Ascending aorta (tissue), 2 donors: ENCODE data around the gene SSC5D. TPM values are rescaled to one million over a fixed set of nuclear protein-coding genes. Genes with fewer than 3 reads are reported as not detected.

ENCODE experiments used
- DNase-seq, 2 donors: peaks; one replicate each; pipeline ENCODE4 v3.0.0-alpha.2; 2019; ENCODE audit warnings: low spot score in 2 of 2
- H3K27ac ChIP-seq, 2 donors: fragments of 200-600 bp; sonication (generic); one replicate each; pipeline ENCODE4 v1.5.1; 2016 to 2017; ENCODE audit warnings: mild to moderate bottlenecking in 1 of 2
- H3K27me3 ChIP-seq: fragments of 200-600 bp; sonication (generic); one replicate; pipeline ENCODE4 v1.5.1; 2017
- H3K36me3 ChIP-seq, 2 donors: fragments of 200-600 bp; sonication (generic); one replicate each; pipeline ENCODE4 v1.5.1; 2016
- H3K4me1 ChIP-seq, 2 donors: fragments of 200-600 bp; sonication (generic); one replicate each; pipeline ENCODE4 v1.5.1; 2016 to 2017; ENCODE audit warnings: mild to moderate bottlenecking in 1 of 2
- H3K4me3 ChIP-seq, 2 donors: fragments of 200-600 bp; sonication (generic); one replicate each; pipeline ENCODE4 v1.5.1; 2016 to 2017; ENCODE audit warnings: mild to moderate bottlenecking in 1 of 2
- H3K9me3 ChIP-seq, 2 donors: fragments of 200-600 bp; sonication (generic); one replicate each; pipeline ENCODE4 v1.5.1; 2016
- intact Hi-C: fragments of 100-400 bp; cut with DNase I; formaldehyde crosslinking; loops from one replicate; pipeline ENCODE4 v1.15.1; 2023
- total RNA-seq: library from RNA; depleted of rRNA; stranded (reverse); fragments of >200 nt; gene quantifications from one replicate; pipeline ENCODE4 v1.1.0, GENCODE V29; 2016
- TF ChIP-seq, protein P1 (sequence below), 3 experiments: fragments of 200-600 bp in 2 of 3; fragments of 450-650 bp in 1 of 3; sonication (generic) in 2 of 3; IDR thresholded peaks; one replicate each; pipeline ENCODE4 v1.5.1; 2016 to 2019; ENCODE audit warnings: antibody characterized with exemption in 3 of 3, mild to moderate bottlenecking in 1 of 3, moderate library complexity in 1 of 3

SSC5D gene
- total RNA-seq, 1 donor from 2014 or later: 22.4 TPM

GRCh38 chr19:55488986-55489710 is 912 bp downstream of the SSC5D start:
- Histone ChIP-seq H3K4me3 (no peak overlapping the region), H3K9me3 (no peaks in the 10 kb centered on the region), H3K27ac (peak overlapping the region in 1 of 2 donors; percentile 90), H3K4me1 (peaks cover 21 to 38% of the 10 kb centered on the region in 2 donors), H3K36me3 (no peaks in the 10 kb centered on the region), H3K27me3 (no peaks in the 10 kb centered on the region)
- TF ChIP-seq, protein P1, sequence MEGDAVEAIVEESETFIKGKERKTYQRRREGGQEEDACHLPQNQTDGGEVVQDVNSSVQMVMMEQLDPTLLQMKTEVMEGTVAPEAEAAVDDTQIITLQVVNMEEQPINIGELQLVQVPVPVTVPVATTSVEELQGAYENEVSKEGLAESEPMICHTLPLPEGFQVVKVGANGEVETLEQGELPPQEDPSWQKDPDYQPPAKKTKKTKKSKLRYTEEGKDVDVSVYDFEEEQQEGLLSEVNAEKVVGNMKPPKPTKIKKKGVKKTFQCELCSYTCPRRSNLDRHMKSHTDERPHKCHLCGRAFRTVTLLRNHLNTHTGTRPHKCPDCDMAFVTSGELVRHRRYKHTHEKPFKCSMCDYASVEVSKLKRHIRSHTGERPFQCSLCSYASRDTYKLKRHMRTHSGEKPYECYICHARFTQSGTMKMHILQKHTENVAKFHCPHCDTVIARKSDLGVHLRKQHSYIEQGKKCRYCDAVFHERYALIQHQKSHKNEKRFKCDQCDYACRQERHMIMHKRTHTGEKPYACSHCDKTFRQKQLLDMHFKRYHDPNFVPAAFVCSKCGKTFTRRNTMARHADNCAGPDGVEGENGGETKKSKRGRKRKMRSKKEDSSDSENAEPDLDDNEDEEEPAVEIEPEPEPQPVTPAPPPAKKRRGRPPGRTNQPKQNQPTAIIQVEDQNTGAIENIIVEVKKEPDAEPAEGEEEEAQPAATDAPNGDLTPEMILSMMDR (IDR thresholded peaks at IDR 0.05): no peak
- no peak for DNase-seq
- intact Hi-C loops: no loop called here

- Histone ChIP-seq H3K4me3 (no peak overlapping the region), H3K27ac (no peak overlapping the region), H3K36me3 (no peaks in the 10 kb centered on the region), H3K4me1 (peaks cover 17 to 32% of the 10 kb centered on the region in 2 donors), H3K27me3 (no peaks in the 10 kb centered on the region), H3K9me3 (no peaks in the 10 kb centered on the region)
- intact Hi-C loops: no loop called here
- no peak for DNase-seq
- TF ChIP-seq, protein P1 (IDR thresholded peaks at IDR 0.05): no peak
These were observed 1.7 kb downstream of the SSC5D start for GRCh38 chr19:55489711-55490477.

- DNase-seq: no peak
- H3K36me3 ChIP-seq: no peaks in the 10 kb centered on the region
- peak overlapping the region; percentile 19 to 36 for H3K27ac ChIP-seq
- H3K4me1 ChIP-seq: peaks cover 12 to 26% of the 10 kb centered on the region in 2 donors
- intact Hi-C loops: no loop called here
- H3K27me3 ChIP-seq: no peaks in the 10 kb centered on the region
- no peaks in the 10 kb centered on the region for H3K9me3 ChIP-seq
- H3K4me3 ChIP-seq: no peak overlapping the region
- TF ChIP-seq, protein P1 (IDR thresholded peaks at IDR 0.05): no peak
These were observed 2.5 kb downstream of the SSC5D start for GRCh38 chr19:55490478-55491432.

GRCh38 chr19:55491546-55492360 is 3.5 kb downstream of the SSC5D start:
- Histone ChIP-seq H3K9me3 (no peaks in the 10 kb centered on the region), H3K36me3 (no peaks in the 10 kb centered on the region), H3K27ac (peak overlapping the region; percentile 19 to 36), H3K4me1 (peaks cover 5 to 16% of the 10 kb centered on the region in 2 donors), H3K4me3 (no peak overlapping the region), H3K27me3 (no peaks in the 10 kb centered on the region)
- TF ChIP-seq, protein P1 (IDR thresholded peaks at IDR 0.05): no peak
- intact Hi-C loops: no loop called here
- no peak for DNase-seq
